Endodermal cell (in vitro differentiated cells): Measurements from ENCODE around the gene CEP76. TPM values are rescaled to one million over a fixed set of nuclear protein-coding genes. Genes with fewer than 3 reads are reported as not detected.
A peak's percentile ranks its signal among the peaks of the same experiment; 100 is the strongest.

Experiments used
- DNase-seq: peaks from one replicate; pipeline ENCODE4 v3.0.0-alpha.2; 2017
- H3K27ac ChIP-seq: 2 replicates; pipeline ENCODE4 v1.5.1; 2013; ENCODE audit warnings: mild to moderate bottlenecking, low read depth, low read length, moderate library complexity
- H3K27me3 ChIP-seq: 2 replicates; pipeline ENCODE4 v1.6.1; 2013; ENCODE audit warnings: mild to moderate bottlenecking, low read length, moderate library complexity; ENCODE audit not compliant: insufficient read depth, control insufficient read depth, poor library complexity, severe bottlenecking
- H3K36me3 ChIP-seq: 2 replicates; pipeline ENCODE4 v1.7.0; 2013; ENCODE audit warnings: mild to moderate bottlenecking, low read length, moderate library complexity; ENCODE audit not compliant: control insufficient read depth, insufficient read depth
- H3K4me1 ChIP-seq: one replicate; pipeline ENCODE4 v1.7.0; 2013; ENCODE audit warnings: low read length; ENCODE audit not compliant: control insufficient read depth, insufficient read depth
- H3K4me3 ChIP-seq: 2 replicates; pipeline ENCODE4 v1.5.1; 2013; ENCODE audit warnings: mild to moderate bottlenecking, low read length, moderate library complexity
- H3K9ac ChIP-seq: 2 replicates; pipeline ENCODE4 v1.6.1; 2013; ENCODE audit warnings: mild to moderate bottlenecking, low read length, moderate library complexity; ENCODE audit not compliant: poor library complexity, severe bottlenecking; ENCODE audit errors: extremely low read depth
- H3K9me3 ChIP-seq: 2 replicates; pipeline ENCODE4 v1.6.1; 2013; ENCODE audit warnings: mild to moderate bottlenecking, low read length, moderate library complexity; ENCODE audit not compliant: control insufficient read depth
- H3K27ac Mint-ChIP-seq: 2 replicates; pipeline ENCODE4 v1.8.0; 2020; ENCODE audit warnings: mixed read lengths
- H3K27me3 Mint-ChIP-seq: 2 replicates; pipeline ENCODE4 v1.8.0; 2021; ENCODE audit warnings: mild to moderate bottlenecking, mixed read lengths; ENCODE audit not compliant: insufficient read depth
- H3K36me3 Mint-ChIP-seq: 2 replicates; pipeline ENCODE4 v1.8.0; 2020; ENCODE audit warnings: low read depth, mixed read lengths
- H3K4me1 Mint-ChIP-seq: 2 replicates; pipeline ENCODE4 v1.8.0; 2020; ENCODE audit warnings: mixed read lengths
- H3K4me3 Mint-ChIP-seq: 2 replicates; pipeline ENCODE4 v1.8.0; 2020; ENCODE audit warnings: mild to moderate bottlenecking, moderate library complexity, mixed read lengths
- H3K9me3 Mint-ChIP-seq: 2 replicates; pipeline ENCODE4 v1.8.0; 2020; ENCODE audit warnings: mild to moderate bottlenecking, mixed read lengths
- WGBS, 2 experiments: methylation state at CpG; one replicate each; pipeline versions ENCODE4 v1.1.5 to v1.1.7; 2013; ENCODE audit warnings: missing lambda C conversion rate in 2 of 2, mixed read lengths in 1 of 2; ENCODE audit not compliant: insufficient coverage in 1 of 2, insufficient read length in 1 of 2; 5-methylcytosine and 5-hydroxymethylcytosine counted together
- long read RNA-seq, 4 experiments: library from polyadenylated mRNA in 2 of 4; library from RNA in 1 of 4; library from capped mRNA in 1 of 4; stranded (forward) in 3 of 4; unstranded in 1 of 4; transcript quantifications; one replicate each; pipeline ENCODE4 v2.0.0, GENCODE V29; 2020 to 2021; ENCODE audit warnings: inconsistent platforms in 1 of 4
- polyA plus RNA-seq, 2 experiments: library from polyadenylated mRNA; stranded (reverse); fragments of 50-300 nt; gene quantifications; one replicate each; pipeline ENCODE4 v1.2.3, GENCODE V29; 2013
- total RNA-seq, 2 donors: library from RNA; stranded (reverse); fragmentation: NEBNext Ultra II Directional in 1 of 2; extraction: Animal tissue kit (Norgen Biotek cat#: 25700) in 1 of 2; gene quantifications; 2 replicates in 1 of 2; 3 replicates in 1 of 2; pipeline ENCODE4 v1.2.1, GENCODE V29; 2021
- TF ChIP-seq, protein P1 (sequence below): fragments of 200-600 bp; sonication (generic); conservative IDR thresholded peaks from 2 replicates; pipeline ENCODE4 v1.5.0; 2021; ENCODE audit warnings: antibody characterized with exemption, mild to moderate bottlenecking

The CEP76 gene, protein sequence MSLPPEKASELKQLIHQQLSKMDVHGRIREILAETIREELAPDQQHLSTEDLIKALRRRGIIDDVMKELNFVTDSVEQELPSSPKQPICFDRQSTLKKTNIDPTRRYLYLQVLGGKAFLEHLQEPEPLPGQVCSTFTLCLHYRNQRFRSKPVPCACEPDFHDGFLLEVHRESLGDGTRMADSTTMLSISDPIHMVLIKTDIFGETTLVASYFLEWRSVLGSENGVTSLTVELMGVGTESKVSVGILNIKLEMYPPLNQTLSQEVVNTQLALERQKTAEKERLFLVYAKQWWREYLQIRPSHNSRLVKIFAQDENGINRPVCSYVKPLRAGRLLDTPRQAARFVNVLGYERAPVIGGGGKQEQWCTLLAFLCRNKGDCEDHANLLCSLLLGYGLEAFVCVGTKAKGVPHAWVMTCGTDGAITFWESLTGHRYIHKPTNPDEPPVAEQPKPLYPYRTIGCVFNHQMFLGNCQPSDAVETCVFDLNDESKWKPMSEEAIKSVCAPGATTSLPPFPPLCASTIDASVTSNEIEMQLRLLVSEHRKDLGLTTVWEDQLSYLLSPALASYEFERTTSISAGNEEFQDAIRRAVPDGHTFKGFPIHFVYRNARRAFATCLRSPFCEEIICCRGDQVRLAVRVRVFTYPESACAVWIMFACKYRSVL
- 10 to 100 TPM; 17.8 to 19.2 TPM for total RNA-seq
- polyA plus RNA-seq (2013, experiment 1 of 2): 15.4 TPM
- polyA plus RNA-seq (2013, experiment 2 of 2): 14.3 TPM
- long read RNA-seq, experiment 1, partial matches to known transcripts: 4 of 9 reads
- long read RNA-seq, experiment 1, other reads (novel, unspliced or antisense): 1 of 9 reads
- long read RNA-seq, experiment 2, transcript CEP76-201 (12 exons, 2,939 nt): major isoform, 18 of 25 reads
- long read RNA-seq, experiment 2, partial matches to known transcripts: 2 of 25 reads
- long read RNA-seq, experiment 2, other reads (novel, unspliced or antisense): 5 of 25 reads
- long read RNA-seq, experiment 3, transcript CEP76-201 (12 exons, 2,939 nt): major isoform, 75 of 101 reads
- long read RNA-seq, experiment 3, partial matches to known transcripts: 9 of 101 reads
- long read RNA-seq, experiment 3, other reads (novel, unspliced or antisense): 17 of 101 reads
- long read RNA-seq, experiment 4, transcript CEP76-201 (12 exons, 2,939 nt): major isoform, 9 of 17 reads
- long read RNA-seq, experiment 4, partial matches to known transcripts: 4 of 17 reads
- long read RNA-seq, experiment 4, other reads (novel, unspliced or antisense): 4 of 17 reads

DNA sequence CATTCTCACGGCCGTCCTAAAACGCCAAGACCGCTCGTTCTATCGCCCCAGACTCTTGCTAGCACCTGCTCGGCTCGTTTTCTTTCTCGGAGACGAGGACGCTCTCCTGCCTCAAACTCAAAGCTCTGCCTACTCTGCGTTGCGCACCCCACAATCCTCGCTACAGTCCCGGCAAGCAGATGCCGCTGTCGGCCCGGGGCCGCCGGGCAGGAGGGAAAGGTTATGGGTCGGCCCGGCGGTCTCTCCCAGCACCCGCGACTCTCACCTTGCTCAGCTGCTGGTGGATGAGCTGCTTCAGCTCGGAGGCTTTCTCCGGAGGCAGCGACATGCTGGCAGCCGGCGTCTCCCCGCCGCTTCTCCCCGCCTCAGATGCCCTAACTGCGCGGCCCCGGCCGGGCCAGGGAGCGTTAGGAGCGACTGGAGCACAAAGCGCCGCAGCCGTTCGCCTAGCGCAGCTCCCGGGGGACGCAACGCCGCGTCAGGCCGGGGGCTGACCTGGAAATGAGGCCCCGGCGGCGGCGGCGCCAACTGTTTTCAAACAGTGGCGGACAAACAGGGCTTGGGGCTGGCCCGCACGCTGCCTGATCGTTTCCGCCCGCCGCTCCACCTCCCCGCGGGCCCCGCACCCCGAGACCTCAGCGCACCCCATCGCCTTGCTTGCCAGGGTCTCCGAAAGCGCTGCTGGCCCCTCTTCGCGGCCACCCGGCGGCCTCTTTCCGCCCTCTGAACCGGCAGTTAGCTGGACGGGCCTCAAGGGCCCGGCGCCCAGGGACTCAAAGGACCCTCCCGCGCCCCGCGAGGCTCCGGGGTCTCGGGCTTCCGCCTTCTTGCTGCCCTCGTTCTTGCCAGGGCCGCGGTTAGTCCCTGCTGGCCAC lies at the start of gene CEP76, which contains the start of gene PSMG2:
TSS of gene CEP76 (minus strand) at position 503 of the 875 bp plus-strand sequence. CDS start at position 328, 175 bp downstream.
TSS of gene PSMG2 (plus strand) at position 822 of the 875 bp plus-strand sequence. CDS start 66 bp downstream, outside the sequence.
- Mint-ChIP-seq H3K4me1 (peaks cover 17% of the 10 kb centered on the region), H3K27ac (peak within 1 kb of the TSS; percentile 100), H3K36me3 (peaks cover 37% of the 10 kb centered on the region), H3K4me3 (peak within 1 kb of the TSS; percentile 97), H3K27me3 (no peaks in the 10 kb centered on the region), H3K9me3 (no peaks in the 10 kb centered on the region)
- Histone ChIP-seq H3K27ac (peak within 1 kb of the TSS; percentile 100), H3K4me3 (peak within 1 kb of the TSS; percentile 96), H3K9me3 (no peaks in the 10 kb centered on the region), H3K36me3 (peaks cover 40% of the 10 kb centered on the region), H3K27me3 (no peaks in the 10 kb centered on the region), H3K9ac (peak within 1 kb of the TSS; percentile 97), H3K4me1 (no peaks in the 10 kb centered on the region)
- 0% methylated on average over 42 to 89 of the region's 89 CpGs for WGBS, 2 experiments
- DNase-seq: peak; percentile 93
- TF ChIP-seq, protein P1, sequence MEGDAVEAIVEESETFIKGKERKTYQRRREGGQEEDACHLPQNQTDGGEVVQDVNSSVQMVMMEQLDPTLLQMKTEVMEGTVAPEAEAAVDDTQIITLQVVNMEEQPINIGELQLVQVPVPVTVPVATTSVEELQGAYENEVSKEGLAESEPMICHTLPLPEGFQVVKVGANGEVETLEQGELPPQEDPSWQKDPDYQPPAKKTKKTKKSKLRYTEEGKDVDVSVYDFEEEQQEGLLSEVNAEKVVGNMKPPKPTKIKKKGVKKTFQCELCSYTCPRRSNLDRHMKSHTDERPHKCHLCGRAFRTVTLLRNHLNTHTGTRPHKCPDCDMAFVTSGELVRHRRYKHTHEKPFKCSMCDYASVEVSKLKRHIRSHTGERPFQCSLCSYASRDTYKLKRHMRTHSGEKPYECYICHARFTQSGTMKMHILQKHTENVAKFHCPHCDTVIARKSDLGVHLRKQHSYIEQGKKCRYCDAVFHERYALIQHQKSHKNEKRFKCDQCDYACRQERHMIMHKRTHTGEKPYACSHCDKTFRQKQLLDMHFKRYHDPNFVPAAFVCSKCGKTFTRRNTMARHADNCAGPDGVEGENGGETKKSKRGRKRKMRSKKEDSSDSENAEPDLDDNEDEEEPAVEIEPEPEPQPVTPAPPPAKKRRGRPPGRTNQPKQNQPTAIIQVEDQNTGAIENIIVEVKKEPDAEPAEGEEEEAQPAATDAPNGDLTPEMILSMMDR: no peak

DNA sequence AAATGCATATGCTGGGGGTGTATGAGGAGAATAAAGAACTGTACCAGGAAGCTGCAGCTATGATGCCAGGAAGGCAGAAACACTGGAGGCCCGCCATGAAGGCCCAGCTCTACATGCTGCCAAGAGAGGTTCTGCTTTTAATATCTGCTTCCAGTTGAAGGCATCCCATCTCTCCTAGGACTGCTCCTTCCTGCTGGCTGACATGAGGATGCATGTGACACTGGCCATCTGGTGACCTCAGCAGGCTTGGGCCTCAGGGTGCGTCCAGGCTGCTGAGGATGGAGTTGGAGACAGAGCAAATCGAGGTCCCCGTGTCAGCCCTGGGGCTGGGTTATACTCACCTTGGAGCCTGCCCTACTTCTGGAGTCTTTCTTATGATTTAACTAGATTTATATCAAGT lies 49.4 kb upstream of the CEP76 start:
- 99 to 100% methylated on average over 1 to 4 of the region's 4 CpGs for WGBS, 2 experiments
- Mint-ChIP-seq H3K36me3 (no peaks in the 10 kb centered on the region), H3K27me3 (no peaks in the 10 kb centered on the region), H3K9me3 (no peaks in the 10 kb centered on the region), H3K4me1 (no peaks in the 10 kb centered on the region), H3K27ac (no peak overlapping the region), H3K4me3 (no peak overlapping the region)
- H3K9me3 ChIP-seq: no peaks in the 10 kb centered on the region
- H3K4me3 ChIP-seq: no peak overlapping the region
- DNase-seq: no peak
- H3K27ac ChIP-seq: no peak overlapping the region
- H3K27me3 ChIP-seq: no peaks in the 10 kb centered on the region
- H3K36me3 ChIP-seq: no peaks in the 10 kb centered on the region
- TF ChIP-seq, protein P1: no peak
- H3K9ac ChIP-seq: no peak overlapping the region
- no peaks in the 10 kb centered on the region for H3K4me1 ChIP-seq
